Left ventricle myocardium superior (tissue), 1 donor: ENCODE data around the gene KIAA2012. TPM values are rescaled to one million over a fixed set of nuclear protein-coding genes. Genes with fewer than 3 reads are reported as not detected.
A peak's percentile ranks its signal among the peaks of the same experiment; 100 is the strongest.

Experiments used
- ATAC-seq: fragments of 200-7000 bp; cut with Tn5 transposase; one replicate; pipeline ENCODE4 v1.9.1; 2020; ENCODE audit warnings: mild to moderate bottlenecking, moderate library complexity
- DNase-seq: peaks from one replicate; pipeline ENCODE4 v3.0.0-alpha.2; 2020
- intact Hi-C: fragments of 100-400 bp; cut with micrococcal nuclease; formaldehyde crosslinking; loops from one replicate; pipeline ENCODE4 v1.11.0; 2022
- total RNA-seq: library from RNA; stranded (reverse); fragmentation: NEBNext Ultra II Directional; extraction: Animal tissue kit (Norgen Biotek cat#: 25700); gene quantifications from one replicate; pipeline ENCODE4 v1.2.1, GENCODE V29; 2021
- donor health status: DM: no; HTN: yes; CAD: no; lungs with severe emphysema.

KIAA2012 gene
- total RNA-seq, 1 donor from 2014 or later = not detected

DNA sequence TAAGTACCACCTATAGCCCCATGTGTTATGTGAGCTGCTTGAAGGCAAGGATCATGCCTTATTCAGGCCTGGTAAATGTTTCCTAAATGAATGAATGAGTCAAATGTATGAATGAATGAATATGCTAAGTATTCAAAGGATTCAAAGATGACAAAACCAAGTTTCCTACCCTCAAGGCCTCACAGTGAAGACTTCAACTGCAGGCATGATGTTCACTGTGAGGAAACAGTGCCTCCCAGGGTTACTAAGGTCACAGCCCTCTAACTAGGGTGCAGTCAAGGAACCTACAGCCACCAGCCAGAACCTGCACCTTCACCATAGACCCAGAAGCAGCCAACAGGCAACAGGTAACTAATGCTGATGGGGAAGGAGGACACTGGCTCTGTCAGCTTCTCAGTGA lies 96.1 kb downstream of the KIAA2012 start:
- DNase-seq (no peak), ATAC-seq (no peak)
- intact Hi-C loops = no loop called here

GRCh38 chr2:202169832-202170424 lies 96.9 kb downstream of the KIAA2012 start:
- no peak for ATAC-seq
- no peak for DNase-seq
- intact Hi-C loops = loop anchor here (10.0 kb wide), 1 partner anchor 375 kb away; no protein-coding TSS in a partner anchor

DNA sequence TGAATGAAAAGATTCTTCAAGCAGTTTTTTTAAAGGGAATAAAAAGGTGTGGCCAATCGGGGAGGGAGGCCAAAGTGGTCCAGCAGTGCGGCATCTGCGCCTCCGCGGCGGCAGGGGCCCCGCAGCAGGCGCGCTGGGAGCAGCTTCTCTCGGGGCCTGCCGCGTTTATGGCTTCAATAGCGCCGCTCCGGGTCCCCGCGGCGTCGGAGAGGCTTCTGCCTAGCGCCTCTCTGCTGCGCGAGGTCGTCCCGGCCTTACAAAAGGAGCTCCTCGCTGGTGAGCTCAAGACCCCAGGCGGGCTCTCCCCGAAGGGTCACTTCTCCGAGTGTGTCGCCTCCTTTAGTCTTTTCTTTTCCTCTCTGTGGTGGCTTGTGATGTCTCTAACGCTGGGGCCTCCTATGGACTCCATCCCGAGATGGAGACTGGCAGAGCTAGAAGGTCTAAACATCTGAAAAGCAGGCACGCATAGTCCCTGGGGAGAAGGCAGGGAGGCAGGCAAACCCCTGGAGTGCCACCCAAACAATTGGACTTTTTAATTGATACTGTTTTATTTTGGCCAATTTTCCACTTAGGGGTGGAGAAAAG lies 98.3 kb downstream of the KIAA2012 start:
- intact Hi-C loops = loop anchor here (10.0 kb wide), 1 partner anchor 377 kb away; no protein-coding TSS in a partner anchor
- peak; percentile 42 for DNase-seq
- ATAC-seq = peak; percentile 68

DNA sequence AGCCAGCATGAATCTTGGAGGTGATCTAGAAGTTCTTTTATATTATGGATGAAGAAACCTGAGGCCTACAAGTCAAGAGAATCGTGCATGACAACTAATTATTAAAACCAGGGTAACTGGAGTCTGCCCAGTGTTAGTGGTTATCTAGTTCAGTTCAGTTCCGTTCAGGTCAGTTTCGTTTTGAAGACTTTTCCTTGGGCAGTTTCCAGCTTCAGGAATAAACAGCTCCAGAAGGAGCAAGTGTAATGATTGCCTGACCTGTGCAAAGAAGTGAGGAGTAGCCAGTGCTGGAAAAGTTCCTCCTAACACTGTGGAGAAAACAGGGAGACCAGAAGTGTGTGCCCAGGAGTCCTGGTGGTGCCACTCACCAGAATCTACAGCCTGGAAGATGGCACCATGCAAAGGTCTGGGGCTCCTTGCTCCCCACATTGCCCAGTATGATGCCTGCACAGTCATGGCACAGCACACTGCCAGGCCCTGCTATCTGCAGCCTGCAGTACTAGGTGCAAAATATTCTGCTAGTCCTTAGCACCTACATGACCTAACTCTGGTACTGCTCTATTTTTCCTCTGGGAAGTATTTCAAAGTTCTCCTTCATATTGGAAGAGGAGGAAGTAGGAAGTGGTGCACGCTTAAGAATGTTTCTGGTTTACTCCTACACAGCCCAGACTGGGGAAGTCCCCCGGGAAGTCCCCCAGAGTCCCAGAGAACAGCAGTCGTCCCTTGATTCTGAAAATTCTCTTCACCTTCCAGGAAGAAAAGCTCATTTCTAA lies 99.6 kb downstream of the KIAA2012 start:
- intact Hi-C loops = loop anchor here (10.0 kb wide), 1 partner anchor 378 kb away; no protein-coding TSS in a partner anchor
- no peak for ATAC-seq
- no peak for DNase-seq

- DNase-seq (no peak), ATAC-seq (peak; percentile 80)
- intact Hi-C loops = loop anchor here (2.0 to 10.0 kb wide), 2 partner anchors 318 to 384 kb away; no protein-coding TSS in a partner anchor
These were observed 105.4 kb downstream of the KIAA2012 start for GRCh38 chr2:202178346-202178958.

DNA sequence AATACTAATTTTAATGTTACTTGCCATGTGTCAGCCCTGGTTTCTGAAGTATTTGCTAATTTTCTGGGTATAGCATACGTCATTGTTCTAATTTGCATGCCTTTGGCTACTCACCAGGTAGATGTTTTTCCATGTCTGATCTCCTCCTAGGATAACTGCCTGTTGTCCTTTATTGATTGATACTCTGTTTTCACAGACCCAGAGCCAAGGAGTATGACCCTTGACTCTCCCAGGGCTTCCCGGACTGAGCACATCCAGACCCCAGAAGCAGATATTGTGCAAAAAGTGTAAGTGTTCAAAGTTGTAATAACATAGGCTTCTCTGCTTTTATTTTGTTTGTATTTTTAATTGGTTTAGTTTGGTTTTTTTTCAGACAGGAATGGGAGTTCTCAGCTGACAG lies 111.5 kb downstream of the KIAA2012 start:
- ATAC-seq (no peak), DNase-seq (no peak)
- intact Hi-C loops = no loop called here

- no peak for DNase-seq
- intact Hi-C loops = no loop called here
- ATAC-seq = no peak
These were observed 112.1 kb downstream of the KIAA2012 start for GRCh38 chr2:202185156-202185555.

- no peak for ATAC-seq
- DNase-seq = no peak
- intact Hi-C loops = no loop called here
These were observed 113.7 kb downstream of the KIAA2012 start for GRCh38 chr2:202186641-202187202.

DNA sequence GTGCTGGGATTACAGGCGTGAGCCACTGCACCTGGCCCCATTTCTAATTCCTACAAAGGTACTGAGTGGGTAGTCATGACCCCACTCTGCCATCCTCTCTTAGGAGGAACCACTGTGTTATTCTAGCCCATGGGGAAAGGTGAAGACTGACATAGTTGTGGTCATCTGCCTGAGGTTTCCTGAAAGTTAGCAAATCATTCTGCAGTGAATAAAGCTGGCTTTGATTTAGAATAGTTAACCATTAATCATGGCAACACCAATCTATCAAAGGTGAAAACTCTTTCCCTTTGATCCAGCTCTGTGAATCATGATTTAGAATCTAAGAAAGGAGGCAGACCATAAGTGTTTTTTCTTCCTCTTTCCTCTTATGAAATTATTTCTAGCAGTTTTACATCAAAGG lies 114.5 kb downstream of the KIAA2012 start:
- ATAC-seq (no peak), DNase-seq (no peak)
- intact Hi-C loops = no loop called here

- ATAC-seq (no peak), DNase-seq (no peak)
- intact Hi-C loops = no loop called here
These were observed 120.2 kb downstream of the KIAA2012 start for GRCh38 chr2:202193305-202193704.

GRCh38 chr2:202193881-202194353 lies 120.9 kb downstream of the KIAA2012 start:
- intact Hi-C loops = no loop called here
- no peak for ATAC-seq
- DNase-seq = no peak

DNA sequence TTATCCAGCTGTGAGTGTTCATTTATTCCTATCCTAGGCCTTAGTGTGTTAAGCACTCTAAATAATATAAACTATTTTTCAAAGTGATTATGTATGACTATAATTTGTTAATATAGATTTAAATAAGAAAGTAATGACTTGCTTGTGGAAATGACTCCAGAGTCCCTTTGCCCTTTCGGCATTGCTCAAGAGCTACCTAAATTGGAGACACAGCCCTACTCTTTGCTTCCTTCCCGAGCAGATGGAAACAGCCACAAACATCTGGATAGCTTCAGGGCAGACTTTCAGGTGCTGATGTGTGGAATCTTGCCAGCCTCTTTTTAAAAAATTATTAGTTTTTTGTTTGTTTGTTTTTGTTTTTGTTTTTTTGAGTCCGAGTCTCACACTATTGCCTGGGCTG lies 121.4 kb downstream of the KIAA2012 start:
- ATAC-seq (no peak), DNase-seq (no peak)
- intact Hi-C loops = no loop called here

- no peak for ATAC-seq
- intact Hi-C loops = no loop called here
- no peak for DNase-seq
These were observed 123.7 kb downstream of the KIAA2012 start for GRCh38 chr2:202196727-202197126.

DNA sequence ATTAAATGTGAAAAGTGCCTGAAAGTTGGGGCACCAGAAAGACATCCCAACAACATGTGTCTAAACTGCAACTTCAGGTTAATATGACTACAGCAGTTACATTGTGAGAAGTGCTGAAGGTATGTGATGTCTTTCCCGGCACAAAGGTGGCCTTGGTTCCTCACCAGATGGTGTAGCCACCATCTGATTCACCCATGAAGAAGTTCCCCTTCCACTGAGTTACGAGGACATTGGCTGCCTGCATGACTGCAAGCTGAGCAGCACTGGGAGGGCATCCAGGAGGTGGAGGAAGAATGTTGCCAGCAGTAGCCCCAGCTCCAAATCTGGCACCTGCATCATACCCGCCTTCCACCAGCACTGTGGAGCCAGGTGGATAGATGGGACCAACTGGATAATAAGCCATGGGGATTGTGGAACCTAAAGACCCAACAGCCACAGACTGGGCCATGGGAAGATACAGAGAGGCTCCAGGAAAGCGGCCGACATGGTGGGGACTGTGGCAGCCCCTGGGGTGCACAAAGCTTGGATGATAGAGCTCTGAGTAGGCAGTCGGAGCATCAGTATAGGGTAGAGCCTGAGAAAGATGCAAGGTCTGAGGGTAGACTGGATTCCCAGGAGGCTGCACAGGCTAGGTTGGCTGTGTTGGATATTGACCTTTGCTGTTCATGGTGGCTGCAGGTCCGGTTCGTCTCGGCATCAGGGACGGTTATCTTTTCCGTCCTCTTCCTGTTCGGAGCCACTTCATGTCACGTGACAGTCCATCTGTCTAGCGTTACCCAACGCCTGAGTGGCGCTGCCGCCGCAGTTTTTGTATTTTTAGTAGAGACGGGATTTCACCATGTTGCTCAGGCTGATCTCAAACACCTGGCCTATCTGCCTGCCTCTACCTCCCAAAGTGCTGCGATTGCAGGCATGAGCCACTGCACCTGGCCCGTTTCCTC lies 128.4 kb downstream of the KIAA2012 start:
- intact Hi-C loops = no loop called here
- DNase-seq (no peak), ATAC-seq (no peak)

- ATAC-seq (no peak), DNase-seq (no peak)
- intact Hi-C loops = no loop called here
These were observed 130.3 kb downstream of the KIAA2012 start for GRCh38 chr2:202203348-202203747.

GRCh38 chr2:202204855-202205254 lies 131.8 kb downstream of the KIAA2012 start:
- no peak for DNase-seq
- no peak for ATAC-seq
- intact Hi-C loops = no loop called here

DNA sequence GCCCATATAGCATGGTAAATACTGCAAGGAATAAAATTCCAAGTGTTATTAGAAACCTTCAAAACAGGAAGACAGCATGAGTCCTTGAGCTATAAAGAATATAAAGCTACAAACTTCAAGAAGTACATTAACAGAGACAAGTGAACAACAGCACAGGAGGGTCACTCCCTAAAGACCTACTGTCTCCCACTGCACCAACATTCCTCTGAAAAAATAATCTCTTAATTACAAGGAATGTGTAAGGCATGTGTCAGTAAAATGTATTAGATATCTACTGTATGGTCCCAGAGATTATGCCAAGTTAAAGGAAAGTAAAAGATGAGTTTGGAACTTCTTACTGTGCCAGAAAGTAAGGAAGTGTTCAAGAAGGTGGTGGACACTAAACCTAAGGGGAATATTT lies 135.5 kb downstream of the KIAA2012 start:
- ATAC-seq (no peak), DNase-seq (no peak)
- intact Hi-C loops = no loop called here

- DNase-seq = no peak
- ATAC-seq = no peak
- intact Hi-C loops = no loop called here
These were observed 142.1 kb downstream of the KIAA2012 start for GRCh38 chr2:202215179-202215578.
